ENCODE data around the gene HS6ST1.

DNA sequence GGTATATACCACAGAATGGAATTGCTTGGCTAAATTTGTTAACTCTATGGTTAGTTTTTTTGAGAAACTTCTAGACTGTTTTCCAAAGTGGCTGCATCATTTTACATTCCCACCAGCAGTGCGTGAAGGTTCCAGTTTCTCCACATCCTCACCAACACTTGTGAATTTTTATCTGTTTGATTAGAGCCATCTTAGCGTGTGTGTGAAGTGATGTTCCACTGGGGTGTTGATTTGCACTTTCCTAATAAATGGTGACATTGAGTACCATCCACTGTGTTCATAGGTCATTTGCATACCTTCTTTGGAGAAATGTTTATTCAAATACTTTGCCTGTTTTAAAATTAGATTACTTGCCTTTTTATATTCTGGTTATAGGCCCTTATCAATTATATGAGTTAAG is 37.5 kb upstream of the HS6ST1 start:
- TF ChIP-seq, protein P1, sequence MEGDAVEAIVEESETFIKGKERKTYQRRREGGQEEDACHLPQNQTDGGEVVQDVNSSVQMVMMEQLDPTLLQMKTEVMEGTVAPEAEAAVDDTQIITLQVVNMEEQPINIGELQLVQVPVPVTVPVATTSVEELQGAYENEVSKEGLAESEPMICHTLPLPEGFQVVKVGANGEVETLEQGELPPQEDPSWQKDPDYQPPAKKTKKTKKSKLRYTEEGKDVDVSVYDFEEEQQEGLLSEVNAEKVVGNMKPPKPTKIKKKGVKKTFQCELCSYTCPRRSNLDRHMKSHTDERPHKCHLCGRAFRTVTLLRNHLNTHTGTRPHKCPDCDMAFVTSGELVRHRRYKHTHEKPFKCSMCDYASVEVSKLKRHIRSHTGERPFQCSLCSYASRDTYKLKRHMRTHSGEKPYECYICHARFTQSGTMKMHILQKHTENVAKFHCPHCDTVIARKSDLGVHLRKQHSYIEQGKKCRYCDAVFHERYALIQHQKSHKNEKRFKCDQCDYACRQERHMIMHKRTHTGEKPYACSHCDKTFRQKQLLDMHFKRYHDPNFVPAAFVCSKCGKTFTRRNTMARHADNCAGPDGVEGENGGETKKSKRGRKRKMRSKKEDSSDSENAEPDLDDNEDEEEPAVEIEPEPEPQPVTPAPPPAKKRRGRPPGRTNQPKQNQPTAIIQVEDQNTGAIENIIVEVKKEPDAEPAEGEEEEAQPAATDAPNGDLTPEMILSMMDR (IDR thresholded peaks at IDR 0.05), result no peak
- no peak for TF ChIP-seq POLR2A (IDR thresholded peaks at IDR 0.05)

Data from adrenal gland (tissue), 5 donors.